Vagina (tissue), 2 donors: ENCODE data around the gene GRIK3. TPM values are rescaled to one million over a fixed set of nuclear protein-coding genes. Genes with fewer than 3 reads are reported as not detected.

Experiments used
- DNase-seq, 2 donors: peaks; one replicate each; pipeline ENCODE4 v3.0.0-alpha.2; 2017; ENCODE audit errors: extremely low spot score in 2 of 2
- H3K27ac ChIP-seq: fragments of 200-600 bp; sonication (generic); one replicate; pipeline ENCODE4 v1.5.1; 2019
- H3K27me3 ChIP-seq: fragments of 200-600 bp; sonication (generic); one replicate; pipeline ENCODE4 v1.5.1; 2019
- H3K36me3 ChIP-seq, 2 donors: fragments of 200-600 bp; sonication (generic); one replicate each; pipeline ENCODE4 v1.5.1; 2017 to 2019
- H3K4me1 ChIP-seq: fragments of 200-600 bp; sonication (generic); one replicate; pipeline ENCODE4 v1.5.1; 2019
- H3K4me3 ChIP-seq, 2 donors: fragments of 200-600 bp; sonication (generic); 1 replicate in 1 of 2; 2 replicates in 1 of 2; pipeline ENCODE4 v1.5.1; 2016 to 2019
- H3K9me3 ChIP-seq: fragments of 200-600 bp; sonication (generic); one replicate; pipeline ENCODE4 v1.5.1; 2019
- POLR2A ChIP-seq, 2 donors: fragments of 450-650 bp; IDR thresholded peaks; one replicate each; pipeline ENCODE4 v1.6.1; 2017; ENCODE audit warnings: antibody characterized with exemption in 2 of 2, mild to moderate bottlenecking in 2 of 2, moderate library complexity in 2 of 2
- POLR2AphosphoS5 ChIP-seq, 2 donors: sonication (generic); formaldehyde crosslinking; IDR thresholded peaks; one replicate each; pipeline ENCODE4 v1.9.0; 2017; ENCODE audit warnings: antibody characterized with exemption in 2 of 2, mild to moderate bottlenecking in 2 of 2, low read depth in 1 of 2; ENCODE audit not compliant: insufficient read depth in 1 of 2
- intact Hi-C: fragments of 100-400 bp; cut with DNase I; formaldehyde crosslinking; loops from one replicate; pipeline ENCODE4 v1.15.1; 2023
- total RNA-seq: library from RNA; depleted of rRNA; stranded (reverse); fragments of >200 nt; gene quantifications from one replicate; pipeline ENCODE4 v1.2.3, GENCODE V29; 2016
- TF ChIP-seq, protein P1 (sequence below), 3 experiments: fragments of 450-650 bp in 2 of 3; fragments of 200-600 bp in 1 of 3; sonication (generic) in 1 of 3; IDR thresholded peaks; one replicate each; pipeline ENCODE4 v1.5.1; 2017 to 2019; ENCODE audit warnings: antibody characterized with exemption in 3 of 3, mild to moderate bottlenecking in 2 of 3, moderate library complexity in 2 of 3

GRIK3 gene
- total RNA-seq, 1 donor from 2014 or later = 0.74 TPM

GRCh38 chr1:36803868-36804570 is 230.3 kb downstream of the GRIK3 start:
- TF ChIP-seq, protein P1, sequence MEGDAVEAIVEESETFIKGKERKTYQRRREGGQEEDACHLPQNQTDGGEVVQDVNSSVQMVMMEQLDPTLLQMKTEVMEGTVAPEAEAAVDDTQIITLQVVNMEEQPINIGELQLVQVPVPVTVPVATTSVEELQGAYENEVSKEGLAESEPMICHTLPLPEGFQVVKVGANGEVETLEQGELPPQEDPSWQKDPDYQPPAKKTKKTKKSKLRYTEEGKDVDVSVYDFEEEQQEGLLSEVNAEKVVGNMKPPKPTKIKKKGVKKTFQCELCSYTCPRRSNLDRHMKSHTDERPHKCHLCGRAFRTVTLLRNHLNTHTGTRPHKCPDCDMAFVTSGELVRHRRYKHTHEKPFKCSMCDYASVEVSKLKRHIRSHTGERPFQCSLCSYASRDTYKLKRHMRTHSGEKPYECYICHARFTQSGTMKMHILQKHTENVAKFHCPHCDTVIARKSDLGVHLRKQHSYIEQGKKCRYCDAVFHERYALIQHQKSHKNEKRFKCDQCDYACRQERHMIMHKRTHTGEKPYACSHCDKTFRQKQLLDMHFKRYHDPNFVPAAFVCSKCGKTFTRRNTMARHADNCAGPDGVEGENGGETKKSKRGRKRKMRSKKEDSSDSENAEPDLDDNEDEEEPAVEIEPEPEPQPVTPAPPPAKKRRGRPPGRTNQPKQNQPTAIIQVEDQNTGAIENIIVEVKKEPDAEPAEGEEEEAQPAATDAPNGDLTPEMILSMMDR (IDR thresholded peaks at IDR 0.05) = no peak
- TF ChIP-seq POLR2A (IDR thresholded peaks at IDR 0.05) = no peak
- no peak for TF ChIP-seq POLR2AphosphoS5 (IDR thresholded peaks at IDR 0.05; ENCODE audit: insufficient read depth in 1 of 2, low read depth in 1 of 2)
- DNase-seq = no peak
- Histone ChIP-seq H3K4me1 (no peaks in the 10 kb centered on the region), H3K9me3 (no peaks in the 10 kb centered on the region), H3K27ac (no peak overlapping the region), H3K27me3 (no peaks in the 10 kb centered on the region), H3K36me3 (no peaks in the 10 kb centered on the region), H3K4me3 (no peak overlapping the region)
- intact Hi-C loops = no loop called here

GRCh38 chr1:36802018-36802417 is 232.3 kb downstream of the GRIK3 start:
- no peak for TF ChIP-seq POLR2AphosphoS5 (IDR thresholded peaks at IDR 0.05; ENCODE audit: insufficient read depth in 1 of 2, low read depth in 1 of 2)
- no peak for TF ChIP-seq POLR2A (IDR thresholded peaks at IDR 0.05)
- TF ChIP-seq, protein P1 (IDR thresholded peaks at IDR 0.05) = no peak
- DNase-seq = no peak
- intact Hi-C loops = no loop called here
- no peak overlapping the region for H3K4me3 ChIP-seq
- no peaks in the 10 kb centered on the region for H3K4me1 ChIP-seq
- no peak overlapping the region for H3K27ac ChIP-seq
- no peaks in the 10 kb centered on the region for H3K36me3 ChIP-seq
- H3K27me3 ChIP-seq = no peaks in the 10 kb centered on the region
- H3K9me3 ChIP-seq = no peaks in the 10 kb centered on the region

DNA sequence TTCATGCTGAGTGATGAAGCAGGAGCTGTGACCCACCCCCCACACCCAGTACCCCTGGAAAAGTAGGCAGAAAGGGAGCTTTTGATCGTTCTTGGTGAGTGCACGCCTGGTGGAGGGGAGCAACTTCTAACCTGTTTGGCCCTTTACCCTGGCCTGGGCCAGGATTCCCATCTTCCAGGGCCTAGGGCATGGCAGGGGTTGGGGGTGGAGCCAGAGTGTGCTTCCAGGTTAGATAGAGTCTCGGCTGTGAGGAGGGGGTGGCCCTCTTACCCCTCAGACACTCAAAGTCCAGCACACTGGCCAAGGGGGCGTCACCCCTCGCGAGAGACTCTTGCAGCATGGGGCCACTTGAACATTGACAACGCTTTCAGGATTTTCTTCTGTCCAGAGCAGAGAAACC is 236.6 kb downstream of the GRIK3 start:
- Histone ChIP-seq H3K36me3 (no peaks in the 10 kb centered on the region), H3K27ac (no peak overlapping the region), H3K9me3 (no peaks in the 10 kb centered on the region), H3K4me1 (no peaks in the 10 kb centered on the region), H3K4me3 (no peak overlapping the region), H3K27me3 (no peaks in the 10 kb centered on the region)
- TF ChIP-seq POLR2AphosphoS5 (IDR thresholded peaks at IDR 0.05; ENCODE audit: insufficient read depth in 1 of 2, low read depth in 1 of 2) = no peak
- TF ChIP-seq, protein P1 (IDR thresholded peaks at IDR 0.05) = no peak
- TF ChIP-seq POLR2A (IDR thresholded peaks at IDR 0.05) = no peak
- intact Hi-C loops = no loop called here
- no peak for DNase-seq

DNA sequence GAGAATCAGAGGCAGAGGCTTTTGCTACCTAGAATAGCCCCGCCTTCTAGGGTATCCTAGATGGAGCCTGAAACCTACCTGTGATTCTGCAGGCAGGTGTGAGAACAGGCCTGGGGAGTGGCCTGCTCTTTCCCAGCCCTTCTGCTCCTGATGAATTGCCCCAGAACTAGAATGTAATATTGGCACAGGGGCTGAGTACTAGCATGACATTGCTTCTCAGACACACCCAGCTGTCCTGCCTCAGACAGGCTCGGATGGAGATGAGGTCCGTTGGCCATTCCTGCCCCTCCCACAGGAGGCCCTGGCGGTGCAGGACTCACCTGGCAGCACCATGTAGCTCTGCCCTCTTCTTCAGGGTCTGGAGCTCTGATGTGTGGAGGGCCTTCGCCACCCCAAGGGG is 237.6 kb downstream of the GRIK3 start:
- DNase-seq = no peak
- no peaks in the 10 kb centered on the region for H3K4me1 ChIP-seq
- no peak for TF ChIP-seq POLR2AphosphoS5 (IDR thresholded peaks at IDR 0.05; ENCODE audit: insufficient read depth in 1 of 2, low read depth in 1 of 2)
- TF ChIP-seq, protein P1 (IDR thresholded peaks at IDR 0.05) = no peak
- no peak for TF ChIP-seq POLR2A (IDR thresholded peaks at IDR 0.05)
- no peaks in the 10 kb centered on the region for H3K9me3 ChIP-seq
- H3K36me3 ChIP-seq = no peaks in the 10 kb centered on the region
- intact Hi-C loops = no loop called here
- no peaks in the 10 kb centered on the region for H3K27me3 ChIP-seq
- H3K27ac ChIP-seq = no peak overlapping the region
- no peak overlapping the region for H3K4me3 ChIP-seq

- Histone ChIP-seq H3K4me3 (no peak overlapping the region), H3K9me3 (no peaks in the 10 kb centered on the region), H3K4me1 (no peaks in the 10 kb centered on the region), H3K36me3 (no peaks in the 10 kb centered on the region), H3K27me3 (no peaks in the 10 kb centered on the region), H3K27ac (no peak overlapping the region)
- DNase-seq = no peak
- intact Hi-C loops = no loop called here
- TF ChIP-seq, protein P1 (IDR thresholded peaks at IDR 0.05) = no peak
- TF ChIP-seq POLR2AphosphoS5 (IDR thresholded peaks at IDR 0.05; ENCODE audit: insufficient read depth in 1 of 2, low read depth in 1 of 2) = no peak
- TF ChIP-seq POLR2A (IDR thresholded peaks at IDR 0.05) = no peak
Observed at GRCh38 chr1:36796106-36796590, 238.2 kb downstream of the GRIK3 start.
